Germinal center (tissue), 1 donor: Measurements from ENCODE around the gene TBX21.
"Not testable (repeated sequence)": the region's sequence is repeated elsewhere in the genome, so short reads cannot be mapped to it uniquely, and the experiment has no call there.

Source experiments
- DNase-seq: peaks from one replicate; pipeline ENCODE4 v3.0.0; 2012; ENCODE audit warnings: mixed read lengths, low spot score

TBX21 gene

DNA sequence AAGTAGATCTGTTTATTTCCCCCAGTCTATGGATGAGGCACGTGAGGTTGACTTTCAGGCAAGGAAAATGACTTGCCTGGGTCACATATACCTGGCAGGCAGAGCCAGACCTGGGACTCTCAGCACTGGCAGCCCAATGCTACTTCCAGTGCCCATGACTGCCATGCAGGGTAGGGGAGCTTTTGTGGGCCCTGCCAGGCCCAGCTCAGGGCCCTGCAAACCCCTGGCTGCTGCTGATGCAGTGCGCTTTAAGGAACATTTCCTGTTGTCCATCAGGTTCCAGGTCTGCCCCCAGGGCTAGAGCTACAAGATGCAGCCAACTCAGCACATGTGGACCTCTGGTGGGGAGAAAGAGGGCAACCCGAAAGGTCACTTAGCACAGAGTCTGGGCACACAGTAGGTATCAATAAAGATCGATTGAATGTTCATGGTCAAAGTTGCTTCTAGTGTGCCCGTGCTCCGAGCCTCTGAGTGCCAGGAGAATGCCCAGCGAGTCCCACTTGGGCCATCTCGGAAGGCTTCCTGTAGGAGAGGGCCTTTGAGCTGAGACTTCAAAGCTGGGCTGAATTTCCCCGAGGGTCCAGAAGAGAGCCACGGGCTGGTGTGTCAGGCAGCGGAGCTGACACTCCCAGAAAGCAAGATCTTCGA is 513 bp upstream of the TBX21 start:
- no peak for DNase-seq

DNA sequence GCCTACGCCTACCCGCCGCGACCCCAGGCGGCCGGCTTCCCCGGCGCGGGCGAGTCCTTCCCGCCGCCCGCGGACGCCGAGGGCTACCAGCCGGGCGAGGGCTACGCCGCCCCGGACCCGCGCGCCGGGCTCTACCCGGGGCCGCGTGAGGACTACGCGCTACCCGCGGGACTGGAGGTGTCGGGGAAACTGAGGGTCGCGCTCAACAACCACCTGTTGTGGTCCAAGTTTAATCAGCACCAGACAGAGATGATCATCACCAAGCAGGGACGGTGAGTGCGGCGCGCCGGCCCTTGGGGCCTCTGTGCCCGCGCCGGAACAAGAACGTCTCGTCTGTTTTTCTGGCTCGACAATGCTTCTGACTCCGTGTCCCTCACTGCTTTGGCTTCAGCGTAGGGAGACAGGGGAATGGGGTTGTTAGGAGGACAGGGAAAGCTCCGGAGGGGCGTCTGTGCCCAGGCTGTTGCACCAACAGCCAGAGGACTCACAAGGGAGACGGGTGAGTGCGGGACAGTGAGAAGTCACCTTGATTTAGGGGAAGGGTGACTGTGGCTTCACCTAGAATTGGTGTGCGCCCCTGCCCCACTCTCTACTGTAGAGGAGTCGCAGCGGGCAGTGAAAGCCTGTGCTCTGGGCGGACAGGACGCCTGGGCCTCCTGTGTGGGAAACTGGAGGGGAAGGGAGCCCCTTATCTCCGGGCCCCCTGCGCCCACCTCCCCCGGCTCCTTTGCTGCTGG is 806 bp downstream of the TBX21 start:
- no peak for DNase-seq

- no peak for DNase-seq
Observed at GRCh38 chr17:47735139-47735464, 2.1 kb downstream of the TBX21 start.

DNA sequence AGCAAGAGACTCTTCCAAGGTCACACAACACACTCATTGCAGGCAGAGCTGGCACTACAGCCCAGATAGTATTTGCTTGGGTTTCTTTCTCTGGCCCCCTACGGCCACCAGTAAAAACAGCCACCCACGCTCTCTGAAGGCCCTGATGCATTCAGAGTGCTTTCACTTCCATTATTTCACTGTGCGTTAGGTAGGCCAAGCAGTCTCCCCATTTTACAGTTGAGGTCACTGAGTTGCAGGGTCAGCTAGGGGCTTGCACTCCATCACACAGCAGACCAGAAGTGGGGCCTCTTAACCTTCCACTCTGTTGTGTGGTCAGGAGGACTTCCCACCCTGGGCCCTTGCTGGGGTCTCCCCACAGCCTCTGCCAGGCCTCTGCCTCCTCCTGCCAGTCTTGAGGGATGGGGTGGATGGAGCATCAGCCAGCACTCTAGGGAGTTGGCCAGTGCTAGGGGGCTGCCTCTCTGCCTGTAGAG is 2.5 kb downstream of the TBX21 start:
- peak; percentile 65 for DNase-seq

DNA sequence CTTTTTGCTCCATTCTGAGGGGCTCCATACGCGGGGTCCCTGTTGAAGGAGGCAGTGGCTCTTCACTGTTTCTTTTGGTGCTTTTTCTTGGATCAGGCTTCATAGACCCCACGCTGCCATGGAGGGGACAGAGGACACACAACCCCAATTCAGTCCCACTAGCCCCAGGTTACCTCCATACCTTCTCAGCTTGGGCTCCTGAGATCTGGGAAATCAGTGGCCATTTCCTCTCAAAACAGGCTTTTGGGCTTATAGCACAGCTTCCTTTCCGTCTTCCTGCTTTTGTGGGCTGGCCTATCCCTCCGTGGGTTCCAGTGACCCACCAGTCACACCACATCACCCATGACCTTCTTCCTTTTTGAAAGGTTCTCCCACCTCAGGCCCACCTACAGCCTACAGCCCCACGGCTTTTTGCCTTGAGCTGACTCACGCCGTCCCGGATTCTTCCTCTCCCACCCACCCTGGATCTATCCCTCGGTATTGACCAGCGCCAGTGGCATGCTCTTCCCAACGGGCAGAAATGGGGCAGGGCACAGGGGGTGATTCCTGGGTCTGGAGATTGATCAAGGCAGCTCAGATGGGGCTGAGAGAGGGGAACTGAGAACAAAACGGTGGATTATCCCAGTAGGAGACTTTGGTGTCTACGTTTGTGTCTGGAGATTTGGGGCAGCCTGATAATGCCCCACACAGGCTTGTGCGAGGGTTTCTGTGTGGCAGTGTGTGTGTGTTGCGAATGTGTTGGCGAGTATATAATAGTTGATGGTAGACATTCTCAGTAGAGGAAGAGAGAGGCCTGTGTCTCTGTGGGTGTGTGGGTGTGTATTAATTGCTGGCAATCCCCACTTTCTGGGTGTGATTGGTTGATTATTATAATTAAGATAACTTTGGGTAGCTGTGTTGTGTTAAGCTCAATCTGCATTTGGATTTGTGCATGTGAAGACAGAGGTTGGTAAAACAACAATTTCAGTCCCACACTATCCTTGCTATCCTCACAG is 3.8 kb downstream of the TBX21 start:
- no peak for DNase-seq

GRCh38 chr17:47738178-47738577 is 5.1 kb downstream of the TBX21 start:
- no peak for DNase-seq

DNA sequence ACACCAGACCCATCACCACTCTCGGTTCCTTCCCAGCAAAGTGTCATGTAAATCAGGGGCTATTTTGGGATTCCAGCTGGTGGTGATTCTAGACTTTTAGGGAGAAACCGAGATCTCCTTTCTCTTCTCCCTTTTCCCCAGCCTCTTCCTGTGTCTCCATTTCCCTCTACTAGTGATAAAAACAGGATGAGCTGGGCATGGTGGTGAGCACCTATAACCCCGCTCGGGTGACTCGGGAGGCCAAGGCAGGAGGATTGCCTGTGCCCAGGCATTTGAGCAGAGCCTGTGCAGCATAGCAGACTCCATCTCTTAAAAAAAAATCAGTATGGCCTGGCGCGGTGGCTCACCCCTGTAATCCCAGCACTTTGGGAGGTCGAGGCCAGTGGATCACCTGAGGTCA is 6.1 kb downstream of the TBX21 start:
- no peak for DNase-seq

- not testable (repeated sequence) for DNase-seq
Observed at GRCh38 chr17:47739945-47740344, 6.9 kb downstream of the TBX21 start.

- DNase-seq = no peak
Observed at GRCh38 chr17:47741109-47741792, 8.2 kb downstream of the TBX21 start.

GRCh38 chr17:47741793-47742145 is 8.7 kb downstream of the TBX21 start:
- DNase-seq = no peak

DNA sequence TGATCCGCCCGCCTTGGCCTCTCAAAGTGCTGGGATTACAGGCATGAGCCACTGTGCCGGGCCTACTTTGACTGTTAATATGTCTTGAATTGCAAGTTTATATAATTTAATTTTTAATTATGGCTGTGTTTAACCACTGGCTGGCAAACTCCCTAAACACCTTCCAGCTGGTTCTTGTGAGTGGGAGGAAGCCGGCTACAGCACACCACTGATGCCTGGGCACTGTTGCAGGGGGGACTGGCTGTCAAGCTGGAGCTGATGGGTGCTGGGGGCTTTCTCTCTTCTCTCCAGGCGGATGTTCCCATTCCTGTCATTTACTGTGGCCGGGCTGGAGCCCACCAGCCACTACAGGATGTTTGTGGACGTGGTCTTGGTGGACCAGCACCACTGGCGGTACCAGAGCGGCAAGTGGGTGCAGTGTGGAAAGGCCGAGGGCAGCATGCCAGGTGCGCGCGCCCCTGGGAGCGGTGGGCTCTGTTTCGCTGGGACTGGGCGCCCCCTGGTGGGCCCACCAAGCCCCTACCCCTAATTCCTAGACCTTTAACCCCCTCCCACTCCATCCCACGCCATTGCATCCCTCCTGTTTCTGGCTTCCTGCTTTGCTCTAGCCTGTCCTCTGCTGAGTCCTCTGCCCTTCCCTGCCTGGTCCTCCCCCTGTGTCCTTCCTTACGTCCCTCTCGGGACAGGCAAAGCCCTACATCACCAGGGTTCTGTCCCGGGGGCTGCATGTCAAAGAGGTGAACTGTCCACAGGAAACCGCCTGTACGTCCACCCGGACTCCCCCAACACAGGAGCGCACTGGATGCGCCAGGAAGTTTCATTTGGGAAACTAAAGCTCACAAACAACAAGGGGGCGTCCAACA is 9.5 kb downstream of the TBX21 start:
- peak; percentile 59 for DNase-seq

- no peak for DNase-seq
Observed at GRCh38 chr17:47744168-47745036, 11.4 kb downstream of the TBX21 start.

- no peak for DNase-seq
Observed at GRCh38 chr17:47745037-47745380, 12.0 kb downstream of the TBX21 start.

- DNase-seq = no peak
Observed at GRCh38 chr17:47751471-47751870, 18.4 kb downstream of the TBX21 start.

GRCh38 chr17:47757386-47757785 is 24.4 kb downstream of the TBX21 start:
- no peak for DNase-seq

DNA sequence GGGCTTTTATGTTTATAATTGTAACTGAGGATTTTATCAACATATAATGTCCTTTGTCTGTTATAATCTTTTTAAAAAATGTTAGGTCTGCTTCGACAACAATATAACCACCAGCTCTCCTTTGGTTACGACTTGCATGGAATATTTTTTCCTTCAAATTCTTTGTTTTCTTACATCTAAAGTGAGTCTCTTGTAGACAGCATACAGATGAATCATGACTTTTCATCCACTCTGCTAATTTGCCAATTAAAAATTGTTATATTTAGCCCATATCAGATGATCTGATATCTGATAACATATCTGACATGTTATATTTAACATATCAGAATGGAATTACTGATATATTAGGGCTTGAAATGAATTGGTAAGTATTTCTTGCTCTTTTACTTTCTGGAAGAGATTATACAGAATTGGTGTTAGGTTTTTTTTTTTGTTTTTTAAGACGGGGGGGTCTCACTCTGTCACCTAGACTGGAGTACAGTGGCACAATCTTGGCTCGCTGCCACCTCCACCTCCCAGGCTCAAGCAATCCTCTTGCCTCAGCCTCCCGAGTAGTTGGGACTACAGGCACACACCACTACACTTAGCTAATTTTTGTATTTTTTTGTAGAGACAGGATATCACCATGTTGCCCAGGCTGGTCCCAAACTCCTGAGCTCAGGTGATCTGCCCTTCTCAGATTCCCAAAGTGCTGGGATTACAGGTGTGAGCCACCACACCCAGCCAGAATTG is 27.5 kb downstream of the TBX21 start:
- DNase-seq = no peak

DNA sequence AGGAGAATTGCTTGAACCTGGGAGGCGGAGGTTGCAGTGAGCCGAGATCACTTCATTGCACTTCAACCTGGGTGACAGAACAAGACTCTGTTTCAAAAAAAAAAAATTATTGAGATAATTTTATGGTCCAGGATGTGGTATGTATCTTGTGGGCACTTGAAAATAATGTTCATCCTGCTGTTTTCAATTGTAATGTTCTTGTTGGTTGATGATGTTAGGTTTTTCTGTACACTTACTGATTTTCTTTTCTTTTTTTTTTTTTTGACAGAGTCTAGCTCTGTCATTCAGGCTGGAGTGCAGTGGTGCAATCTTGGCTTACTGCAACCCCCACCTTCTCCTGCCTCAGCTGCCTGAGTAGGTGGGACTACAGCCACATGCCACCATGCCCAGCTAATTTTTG is 29.7 kb downstream of the TBX21 start:
- no peak for DNase-seq

GRCh38 chr17:47763913-47764582 is 31.0 kb downstream of the TBX21 start:
- no peak for DNase-seq

DNA sequence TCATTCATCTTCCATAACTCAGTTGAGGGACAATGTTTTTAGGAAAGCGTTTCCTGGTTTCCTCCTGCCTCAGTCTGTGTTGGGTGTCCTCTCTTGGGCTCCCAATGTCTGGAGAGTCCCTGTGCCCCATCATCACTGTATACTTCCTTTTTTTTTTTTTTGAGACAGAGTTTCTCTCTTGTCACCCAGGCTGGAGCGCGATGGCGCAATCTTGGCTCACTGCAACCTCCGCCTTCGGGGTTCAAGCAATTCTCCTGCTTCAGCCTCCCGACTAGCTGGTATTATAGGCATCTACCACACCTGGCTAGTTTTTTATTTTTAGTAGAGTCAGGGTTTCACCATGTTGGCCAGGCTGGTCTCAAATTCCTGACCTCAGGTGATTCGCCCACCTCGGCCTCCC is 40.6 kb downstream of the TBX21 start:
- not testable (repeated sequence) for DNase-seq
